UCSD-AML1 (cell line): ENCODE data around the gene LRRC75B.
"Not testable (repeated sequence)": the region's sequence is repeated elsewhere in the genome, so short reads cannot be mapped to it uniquely, and the experiment has no call there.

Experiments
- DNase-seq: peaks from one replicate; lab custom pipeline; 2025; ENCODE audit not compliant: unreplicated experiment; lab: John Stamatoyannopoulos, UW

The LRRC75B gene

GRCh38 chr22:24602847-24603769 is 10.2 kb upstream of the LRRC75B start, which contains the start of gene GGT1:
TSS of gene GGT1 (plus strand) at chr22:24603193. CDS start at chr22:24611082, 7,889 bp downstream.
- DNase-seq: peak; percentile 43

- not testable (repeated sequence) for DNase-seq
These were observed 9.4 kb upstream of the LRRC75B start for GRCh38 chr22:24602105-24602749.

DNA sequence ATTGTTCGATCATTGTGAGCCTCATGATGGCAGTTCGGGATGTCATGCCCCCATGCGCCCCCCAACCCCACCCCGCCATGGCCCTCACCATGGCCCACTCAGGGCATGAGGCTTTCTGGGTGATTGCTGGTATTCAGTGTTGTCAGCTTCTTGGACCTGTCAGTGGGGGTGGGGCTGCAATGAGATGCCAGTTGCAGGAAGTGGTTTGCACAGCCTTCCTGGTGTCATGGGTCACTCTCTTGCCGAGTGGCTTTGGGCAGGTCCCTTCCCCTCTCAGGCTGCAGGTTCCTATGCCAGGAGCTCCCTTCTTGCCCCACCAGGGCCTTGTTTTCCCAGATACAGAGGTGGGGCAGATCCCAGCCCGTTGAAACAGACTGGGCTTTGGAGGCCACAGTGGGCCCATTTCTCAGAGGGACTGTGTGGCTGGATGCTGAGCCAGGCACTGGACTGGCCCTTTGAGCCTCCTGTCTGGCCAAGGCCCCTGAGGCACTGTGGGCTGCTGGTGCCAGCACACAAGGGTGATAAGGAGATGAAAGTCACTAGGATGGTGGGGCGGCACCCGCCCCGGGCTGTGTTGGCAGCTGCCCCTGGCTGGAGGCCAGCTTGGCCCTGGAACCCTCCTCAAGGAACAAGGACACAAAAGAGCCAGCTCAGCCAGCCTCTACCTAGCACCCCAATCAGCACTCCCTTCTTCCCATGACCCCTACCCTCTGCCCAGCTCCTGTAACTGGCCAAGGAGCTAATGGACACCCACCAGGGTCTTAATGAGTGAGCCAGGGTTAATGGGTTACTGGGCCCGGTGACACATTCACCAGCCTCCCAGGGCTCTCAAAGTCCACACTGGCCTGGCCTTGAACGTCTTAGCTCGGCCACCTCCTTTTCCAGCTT is 8.6 kb upstream of the LRRC75B start:
- DNase-seq: peak; percentile 71

DNA sequence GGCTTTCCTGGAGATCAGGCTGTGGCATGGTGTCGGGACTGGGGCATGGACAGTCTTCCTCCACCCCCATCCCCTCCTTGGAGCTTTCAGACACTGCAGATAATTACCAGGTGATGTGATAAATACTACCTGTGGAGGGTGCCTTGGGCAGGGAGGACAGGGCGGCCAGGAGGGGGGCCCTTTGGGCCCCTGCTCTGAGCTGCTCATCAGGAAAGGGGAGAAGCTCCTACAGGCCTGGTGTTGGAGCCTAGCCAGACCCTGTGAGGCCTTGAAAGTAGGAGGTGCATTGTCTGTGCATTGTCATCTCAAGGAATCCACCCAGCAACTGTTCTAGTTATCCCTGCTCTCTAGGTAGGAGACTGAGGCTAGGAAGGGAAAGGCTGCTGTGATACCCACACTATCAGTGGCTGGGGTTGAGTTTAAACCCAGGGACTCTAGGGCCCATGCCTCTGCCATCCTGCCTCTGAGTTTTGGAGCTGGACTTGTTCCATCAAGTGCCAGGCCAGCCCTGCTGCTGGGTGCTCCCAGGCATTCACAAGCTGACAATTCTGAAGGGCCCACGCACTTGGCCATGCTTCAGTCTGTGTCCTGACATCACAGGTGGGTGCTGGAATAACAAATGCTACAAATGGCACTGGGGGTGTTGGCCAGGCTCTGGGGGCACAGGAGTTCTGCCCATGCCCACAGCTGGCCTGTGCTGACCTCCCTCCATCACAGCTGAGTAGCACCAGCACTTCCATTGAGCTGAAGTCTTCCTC is 7.3 kb upstream of the LRRC75B start:
- not testable (repeated sequence) for DNase-seq

DNA sequence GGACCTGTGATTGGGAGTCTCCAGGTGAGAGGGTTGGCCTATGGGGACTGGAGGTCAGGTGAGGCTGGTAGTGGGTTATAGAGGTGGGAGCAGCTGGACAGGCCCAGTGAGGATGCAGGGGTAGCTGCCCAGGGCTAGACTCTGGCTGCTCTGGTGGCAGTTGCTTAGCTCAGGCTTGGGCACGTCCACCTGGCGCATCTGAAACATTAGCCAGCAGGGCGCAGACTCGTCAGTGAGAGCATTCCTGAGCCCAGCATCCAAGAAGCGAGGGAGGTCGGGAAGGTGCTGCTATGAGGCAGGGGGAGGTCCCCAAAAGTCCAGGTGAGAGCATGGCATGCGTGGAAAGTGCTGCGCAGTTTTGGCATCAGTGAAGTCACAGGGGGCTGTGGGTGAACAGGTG is 6.6 kb upstream of the LRRC75B start:
- no peak for DNase-seq

DNA sequence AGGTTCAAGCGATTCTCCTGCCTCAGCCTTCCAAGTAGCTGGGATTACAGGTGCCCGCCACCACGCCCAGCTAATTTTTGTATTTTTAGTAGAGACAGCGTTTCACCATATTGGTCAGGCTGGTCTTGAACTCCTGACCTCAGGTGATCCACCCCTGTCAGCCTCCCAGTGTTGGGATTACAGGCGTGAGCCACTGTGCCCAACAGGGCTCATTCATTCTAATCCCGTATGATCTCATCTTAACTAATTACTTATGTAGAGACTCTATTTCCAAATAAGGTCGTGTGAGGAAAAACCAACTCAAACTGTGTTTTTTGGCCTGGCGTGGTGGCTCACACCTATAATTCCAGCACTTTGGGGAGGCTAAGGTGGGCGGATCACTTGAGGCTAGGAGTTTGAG is 4.2 kb upstream of the LRRC75B start:
- DNase-seq: not testable (repeated sequence)

DNA sequence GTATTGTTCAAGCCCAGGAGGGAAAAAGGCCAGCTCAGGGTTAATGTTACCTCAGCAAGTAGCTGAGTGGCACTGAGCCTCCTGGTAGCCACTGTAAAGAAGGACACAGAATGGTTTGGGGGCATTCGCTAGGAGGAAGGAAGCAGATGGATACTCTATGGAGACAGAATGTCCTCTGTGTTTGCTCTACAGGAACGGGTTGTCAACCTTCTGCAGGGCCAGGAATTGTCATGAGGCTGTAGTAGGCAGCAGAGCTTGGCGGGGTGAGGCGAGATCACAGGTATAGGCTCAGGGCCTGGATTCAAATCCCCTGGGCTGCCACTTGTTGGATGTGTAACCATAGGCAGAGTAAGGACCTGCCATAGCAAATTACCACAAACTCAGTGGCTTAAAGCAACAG is 3.0 kb upstream of the LRRC75B start:
- no peak for DNase-seq

GRCh38 chr22:24595228-24595627 is 2.4 kb upstream of the LRRC75B start:
- no peak for DNase-seq

GRCh38 chr22:24594569-24595120 is 1.8 kb upstream of the LRRC75B start:
- DNase-seq: no peak

DNA sequence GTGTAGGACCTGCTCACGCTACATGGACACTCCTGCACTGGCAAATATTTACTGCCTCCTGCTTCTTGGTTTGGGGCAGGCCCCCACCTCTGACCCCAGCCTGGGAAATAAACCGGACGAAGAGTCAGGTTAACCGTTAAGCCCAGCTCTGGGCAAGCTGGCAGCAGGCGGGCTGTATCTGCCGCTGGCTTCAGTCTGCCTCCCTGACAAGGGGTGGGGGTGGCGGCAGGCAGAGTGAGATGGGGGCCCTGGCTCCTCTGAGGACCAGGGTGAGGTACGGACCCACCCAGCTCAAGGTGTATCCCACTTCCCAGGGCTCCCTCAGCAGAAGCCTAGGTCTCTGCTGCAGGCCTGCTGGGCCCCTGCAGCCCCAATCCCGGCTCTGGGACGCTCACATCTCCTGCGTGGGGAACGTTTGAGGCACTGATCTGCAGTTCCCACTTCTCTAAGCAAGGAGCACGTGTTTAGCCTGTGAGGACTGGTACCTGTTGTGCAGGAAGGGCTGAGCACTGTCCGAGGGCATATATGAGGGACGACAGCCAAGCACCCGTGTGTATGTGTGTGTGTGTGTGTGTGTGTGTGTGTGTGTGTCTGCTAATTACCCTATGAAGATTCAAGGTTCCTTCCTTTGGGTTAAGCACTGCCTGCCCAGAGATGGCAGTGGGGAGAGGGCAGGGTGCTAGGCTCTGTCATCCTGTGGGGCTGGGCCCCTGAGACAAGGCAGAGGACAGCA is 1.1 kb upstream of the LRRC75B start:
- no peak for DNase-seq

- DNase-seq: not testable (repeated sequence)
These were observed 624 bp upstream of the LRRC75B start for GRCh38 chr22:24593559-24593835.

DNA sequence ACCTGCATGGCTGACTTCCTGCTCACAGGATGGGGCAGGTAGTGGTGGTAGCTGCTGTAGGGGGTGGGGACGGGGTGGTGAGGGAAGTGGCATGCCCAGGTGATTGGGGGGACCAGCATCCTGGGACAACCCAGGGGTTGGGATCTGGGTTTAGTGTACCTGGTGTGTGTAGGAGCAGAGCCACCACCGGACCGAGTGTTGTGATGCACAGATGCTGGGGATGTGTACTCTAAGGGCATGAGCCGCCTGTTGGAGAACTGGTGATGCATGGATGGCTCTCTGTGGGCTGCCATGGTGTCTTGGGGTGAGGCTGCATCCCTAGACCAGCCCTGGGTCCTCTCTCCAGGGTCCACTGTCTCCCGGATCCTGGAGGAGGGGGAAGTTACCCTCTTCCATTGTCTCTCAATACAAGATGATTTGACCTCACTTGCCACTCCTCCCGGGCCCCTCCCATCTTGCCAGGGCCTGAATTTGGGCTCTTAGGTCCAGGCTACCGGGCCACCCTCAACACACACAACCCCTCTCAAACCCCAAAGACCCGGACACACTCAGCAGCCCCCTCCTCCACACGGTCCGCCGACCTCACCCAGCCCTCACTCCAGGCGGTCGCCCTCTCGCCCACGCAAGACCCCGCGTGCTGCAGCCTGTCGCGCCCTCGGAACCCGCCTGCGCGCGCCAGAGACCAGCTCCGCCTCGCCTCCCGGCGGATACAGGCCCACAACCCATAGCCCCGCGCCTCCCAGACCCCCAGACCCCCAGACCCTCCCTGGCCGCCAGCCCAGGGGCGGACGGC is 619 bp downstream of the LRRC75B start:
- no peak for DNase-seq

GRCh38 chr22:24591286-24591830 is 1.5 kb downstream of the LRRC75B start:
- DNase-seq: no peak

DNA sequence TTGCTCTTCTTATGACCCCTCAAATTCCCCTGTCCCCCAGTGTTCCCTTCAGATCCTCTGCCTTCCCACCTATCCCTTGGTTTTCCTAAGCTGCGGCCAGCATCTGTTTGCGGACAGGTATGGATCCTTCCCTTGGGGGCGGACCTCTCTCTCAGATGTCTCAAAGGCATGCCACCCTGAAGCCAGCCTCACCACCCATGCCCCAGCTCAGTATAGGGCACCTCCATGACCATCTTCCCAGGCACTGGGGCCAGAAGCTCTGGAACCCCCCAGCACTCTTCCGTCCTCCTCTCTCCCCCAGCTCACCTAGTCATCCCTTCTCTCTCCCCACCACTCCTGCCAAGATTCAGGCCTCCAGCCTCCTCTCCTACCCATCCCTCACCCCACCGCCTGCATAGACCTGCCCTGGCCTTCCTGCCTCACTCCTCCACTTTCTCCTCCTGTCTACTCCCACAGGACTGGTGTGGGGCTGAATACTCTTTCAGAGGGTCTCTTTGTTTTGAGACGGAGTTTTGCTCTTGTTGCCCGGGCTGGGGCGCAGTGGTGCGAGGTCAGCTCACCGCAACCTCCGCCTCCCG is 2.2 kb downstream of the LRRC75B start:
- no peak for DNase-seq

DNA sequence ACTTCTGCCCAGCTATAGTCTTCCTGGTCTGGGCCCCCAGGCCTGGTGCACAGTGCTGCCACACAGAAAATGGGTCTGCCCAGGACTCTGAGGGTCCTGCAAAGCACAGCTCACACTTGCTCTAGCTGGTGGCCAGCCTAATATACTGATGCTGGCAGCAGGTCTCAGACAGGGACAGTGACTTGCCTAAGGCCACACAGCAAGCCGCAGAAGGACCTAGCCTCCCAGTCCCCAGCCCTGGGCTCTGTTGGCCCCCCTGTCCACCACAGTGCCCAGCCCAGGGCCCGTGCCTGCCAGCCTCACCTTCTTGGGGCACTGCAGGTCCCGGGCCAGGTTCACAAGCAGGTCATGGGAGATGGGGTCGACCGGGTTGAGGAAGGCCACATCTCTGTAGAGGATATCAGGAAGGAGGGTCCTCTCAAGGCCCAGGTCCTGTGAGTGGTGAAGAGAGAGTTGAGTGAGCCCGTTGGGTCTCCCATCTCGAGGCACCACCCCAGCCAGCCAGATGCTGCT is 3.3 kb downstream of the LRRC75B start:
- no peak for DNase-seq

- no peak for DNase-seq
These were observed 4.0 kb downstream of the LRRC75B start for GRCh38 chr22:24588757-24589481.

DNA sequence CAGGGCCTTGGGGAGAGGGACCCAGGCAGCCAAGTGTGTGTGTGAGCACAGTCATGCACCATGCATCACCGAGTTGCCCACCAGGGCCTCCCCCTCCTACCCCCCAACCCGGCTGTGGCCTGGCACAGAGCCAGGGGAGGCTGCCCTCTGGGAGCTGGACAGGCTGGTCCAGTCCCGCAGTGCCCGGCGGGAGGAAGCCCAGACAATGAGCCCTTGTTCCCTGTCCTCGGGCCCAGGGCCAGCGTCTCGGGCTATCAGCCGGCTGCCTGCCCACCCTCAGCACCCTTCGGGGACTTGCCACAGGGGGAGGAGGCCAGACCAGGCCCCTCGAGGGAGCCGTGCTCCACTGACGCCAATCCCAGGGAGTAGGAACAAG is 4.5 kb downstream of the LRRC75B start:
- no peak for DNase-seq
